Tibial nerve (tissue), 4 donors: Measurements from ENCODE around the gene SMIM20.

ENCODE experiments used
- CTCF ChIP-seq, 5 experiments: fragments of 200-600 bp in 3 of 5; fragments of 450-650 bp in 2 of 5; sonication (generic) in 3 of 5; IDR thresholded peaks; one replicate each; pipeline ENCODE4 v1.5.1; 2016 to 2019; ENCODE audit warnings: antibody characterized with exemption in 5 of 5, mild to moderate bottlenecking in 3 of 5, moderate library complexity in 2 of 5
- EP300 ChIP-seq, 2 donors: sonication (generic); formaldehyde crosslinking; IDR thresholded peaks; one replicate each; pipeline ENCODE4 v1.6.1; 2017; ENCODE audit warnings: antibody characterized with exemption in 2 of 2, mild to moderate bottlenecking in 1 of 2
- POLR2A ChIP-seq, 2 donors: fragments of 450-650 bp; IDR thresholded peaks; one replicate each; pipeline ENCODE4 v1.6.1; 2017; ENCODE audit warnings: antibody characterized with exemption in 2 of 2, mild to moderate bottlenecking in 2 of 2, moderate library complexity in 2 of 2

GRCh38 chr4:25925486-25926201, 11.6 kb downstream of the SMIM20 start:
- peak; percentile 38 to 52 (median 47) for TF ChIP-seq CTCF (IDR thresholded peaks at IDR 0.05)
- TF ChIP-seq EP300 (IDR thresholded peaks at IDR 0.05): no peak
- no peak for TF ChIP-seq POLR2A (IDR thresholded peaks at IDR 0.05)
